GM12891 (cell line): ENCODE data around the gene EPS8.

Source experiments
- DNase-seq: peaks from one replicate; pipeline ENCODE4 v3.0.0; 2011; ENCODE audit warnings: low spot score; ENCODE audit not compliant: insufficient read length
- FAIRE-seq: peaks from 2 replicates; lab custom pipeline; 2011; peaks lifted over from hg19 to GRCh38; lab: Jason Lieb, UNC
- PAX5 ChIP-seq: IDR thresholded peaks from 2 replicates; pipeline ENCODE4 v1.6.1; 2011; ENCODE audit warnings: low read length, moderate library complexity, mild to moderate bottlenecking; ENCODE audit not compliant: insufficient read depth, severe bottlenecking
- POLR2A ChIP-seq: IDR thresholded peaks from 2 replicates; pipeline ENCODE4 v1.6.1; 2011; ENCODE audit warnings: low read depth, low read length, control low read depth
- POLR2AphosphoS5 ChIP-seq: IDR thresholded peaks from 2 replicates; pipeline ENCODE4 v1.6.1; 2011; ENCODE audit warnings: low read depth, low read length, control low read depth
- POU2F2 ChIP-seq: IDR thresholded peaks from 2 replicates; pipeline ENCODE4 v1.6.1; 2011; ENCODE audit warnings: low read depth, mild to moderate bottlenecking, control low read depth, low read length, moderate library complexity
- SPI1 ChIP-seq: IDR thresholded peaks from 2 replicates; pipeline ENCODE4 v1.6.1; 2011; ENCODE audit warnings: low read depth, low read length, control low read depth
- TAF1 ChIP-seq: IDR thresholded peaks from 2 replicates; pipeline ENCODE4 v1.6.1; 2011; ENCODE audit warnings: low read depth, low read length, control low read depth

EPS8 gene

GRCh38 chr12:15778126-15778525 lies 11.1 kb downstream of the EPS8 start:
- no peak for DNase-seq
- no peak for FAIRE-seq
- TF ChIP-seq SPI1: no peak
- no peak for TF ChIP-seq POLR2AphosphoS5
- no peak for TF ChIP-seq POLR2A
- no peak for TF ChIP-seq POU2F2
- TF ChIP-seq PAX5: no peak
- TF ChIP-seq TAF1: no peak

- TF ChIP-seq SPI1: no peak
- no peak for TF ChIP-seq POLR2AphosphoS5
- TF ChIP-seq PAX5: no peak
- TF ChIP-seq POLR2A: no peak
- TF ChIP-seq POU2F2: no peak
- no peak for TF ChIP-seq TAF1
- no peak for FAIRE-seq
- no peak for DNase-seq
Measured at GRCh38 chr12:15777355-15778012, 11.7 kb downstream of the EPS8 start.

- no peak for TF ChIP-seq PAX5
- no peak for TF ChIP-seq TAF1
- TF ChIP-seq POLR2AphosphoS5: no peak
- FAIRE-seq: no peak
Measured at GRCh38 chr12:15776532-15776931, 12.7 kb downstream of the EPS8 start.

GRCh38 chr12:15774819-15775218 lies 14.4 kb downstream of the EPS8 start:
- FAIRE-seq (no peak), DNase-seq (no peak)
- TF ChIP-seq POLR2AphosphoS5 (no peak), PAX5 (no peak), POU2F2 (no peak), TAF1 (no peak)

More at GRCh38 chr12:15776532-15776931, 12.7 kb downstream of the EPS8 start:
- DNase-seq: no peak

GRCh38 chr12:15772405-15773018 lies 16.7 kb downstream of the EPS8 start:
- no peak for DNase-seq
- TF ChIP-seq SPI1 (no peak), POLR2A (no peak), POU2F2 (no peak)
- FAIRE-seq: no peak

- no peak for TF ChIP-seq POLR2A
- no peak for TF ChIP-seq SPI1
- no peak for TF ChIP-seq POU2F2
- TF ChIP-seq POLR2AphosphoS5: no peak
- no peak for TF ChIP-seq PAX5
- TF ChIP-seq TAF1: no peak
- DNase-seq: no peak
- no peak for FAIRE-seq
Measured at GRCh38 chr12:15770581-15770980, 18.6 kb downstream of the EPS8 start.

- DNase-seq (no peak), FAIRE-seq (no peak)
- TF ChIP-seq SPI1: no peak
- no peak for TF ChIP-seq PAX5
- TF ChIP-seq POLR2A: no peak
- TF ChIP-seq POLR2AphosphoS5: no peak
- no peak for TF ChIP-seq TAF1
- no peak for TF ChIP-seq POU2F2
Measured at GRCh38 chr12:15770021-15770420, 19.2 kb downstream of the EPS8 start.

- FAIRE-seq: no peak
- no peak for TF ChIP-seq POLR2A
- no peak for TF ChIP-seq POLR2AphosphoS5
- no peak for TF ChIP-seq POU2F2
- no peak for TF ChIP-seq SPI1
- TF ChIP-seq TAF1: no peak
- TF ChIP-seq PAX5: no peak
- DNase-seq: no peak
Measured at GRCh38 chr12:15769586-15769985, 19.6 kb downstream of the EPS8 start.

- no peak for FAIRE-seq
Measured at GRCh38 chr12:15767301-15767700, 21.9 kb downstream of the EPS8 start.

More at GRCh38 chr12:15767301-15767700, 21.9 kb downstream of the EPS8 start:
- no peak for DNase-seq
- TF ChIP-seq POLR2AphosphoS5: no peak
- TF ChIP-seq POU2F2: no peak
- no peak for TF ChIP-seq TAF1
- no peak for TF ChIP-seq PAX5
- TF ChIP-seq POLR2A: no peak
- TF ChIP-seq SPI1: no peak
